Neural cell (in vitro differentiated cells): ENCODE data around the gene INSM2. TPM values are rescaled to one million over a fixed set of nuclear protein-coding genes. Genes with fewer than 3 reads are reported as not detected.

Experiments
- H2AFZ ChIP-seq: fragments of 200-600, 300-800 bp; sonication (generic), shearing (Covaris generic); 2 replicates; pipeline ENCODE4 v1.6.0; 2014; ENCODE audit warnings: low read depth, mild to moderate bottlenecking, antibody characterized with exemption, low read length, moderate library complexity
- H3F3A ChIP-seq: fragments of 200-600 bp; shearing (Covaris generic); 2 replicates; pipeline ENCODE4 v1.6.1; 2016; ENCODE audit warnings: mild to moderate bottlenecking, moderate library complexity, mixed read lengths, antibody characterized with exemption, low read length; ENCODE audit not compliant: insufficient read depth, poor library complexity, severe bottlenecking
- H3K27ac ChIP-seq: fragments of 200-600, 300-800 bp; sonication (generic), shearing (Covaris generic); 2 replicates; pipeline ENCODE4 v1.5.1; 2014; ENCODE audit warnings: mild to moderate bottlenecking, low read length, moderate library complexity
- H3K27me3 ChIP-seq: fragments of 300-800, 200-600 bp; sonication (generic), shearing (Covaris generic); 2 replicates; pipeline ENCODE4 v1.6.0; 2014; ENCODE audit warnings: mild to moderate bottlenecking, low read depth, low read length, moderate library complexity; ENCODE audit not compliant: insufficient read depth
- H3K36me3 ChIP-seq: fragments of 300-800, 200-600 bp; sonication (generic), shearing (Covaris generic); 2 replicates; pipeline ENCODE4 v1.5.1; 2014; ENCODE audit warnings: mild to moderate bottlenecking, antibody characterized with exemption, low read length, moderate library complexity; ENCODE audit not compliant: insufficient read depth
- H3K4me2 ChIP-seq: fragments of 300-800, 200-600 bp; sonication (generic), shearing (Covaris generic); 2 replicates; pipeline ENCODE4 v1.6.0; 2014; ENCODE audit warnings: mild to moderate bottlenecking, low read length
- H3K4me3 ChIP-seq: fragments of 300-800, 200-600 bp; sonication (generic), shearing (Covaris generic); 2 replicates; pipeline ENCODE4 v1.5.1; 2014; ENCODE audit warnings: mild to moderate bottlenecking, low read length, moderate library complexity
- H3K79me2 ChIP-seq: fragments of 200-600 bp; shearing (Covaris generic); replicated peaks from 2 replicates; pipeline ENCODE4 v1.6.0; 2014; ENCODE audit warnings: mild to moderate bottlenecking, low read length, moderate library complexity; ENCODE audit not compliant: insufficient read depth
- H3K9ac ChIP-seq: fragments of 300-800, 200-600 bp; sonication (generic), shearing (Covaris generic); 2 replicates; pipeline ENCODE4 v1.6.1; 2016; ENCODE audit warnings: mild to moderate bottlenecking, low read length, mixed read lengths
- H3K9me2 ChIP-seq: fragments of 200-600 bp; shearing (Covaris generic); 2 replicates; pipeline ENCODE4 v1.6.1; 2016; ENCODE audit warnings: mild to moderate bottlenecking, low read length, mixed read lengths; ENCODE audit not compliant: insufficient read depth
- H3K9me3 ChIP-seq: fragments of 200-600, 300-800 bp; sonication (generic), shearing (Covaris generic); 2 replicates; pipeline ENCODE4 v1.6.1; 2016; ENCODE audit warnings: mild to moderate bottlenecking, mixed run types, low read length, moderate library complexity, mixed read lengths
- H4K20me1 ChIP-seq: fragments of 200-600 bp; shearing (Covaris generic); 2 replicates; pipeline ENCODE4 v1.6.1; 2016; ENCODE audit warnings: mild to moderate bottlenecking, mixed run types; ENCODE audit not compliant: insufficient read depth
- EP300 ChIP-seq: fragments of 450-650 bp; conservative IDR thresholded peaks from 2 replicates; pipeline ENCODE4 v1.6.1; 2014; ENCODE audit warnings: antibody characterized with exemption, mild to moderate bottlenecking, moderate library complexity; ENCODE audit not compliant: poor library complexity, severe bottlenecking
- EZH2 ChIP-seq: fragments of 200-600, 300-800 bp; shearing (Covaris generic), sonication (generic); IDR thresholded peaks from 2 replicates; pipeline ENCODE4 v1.6.1; 2014; ENCODE audit warnings: antibody characterized with exemption, low read length, borderline replicate concordance, mild to moderate bottlenecking; ENCODE audit not compliant: insufficient read depth, poor library complexity, severe bottlenecking
- MXI1 ChIP-seq: fragments of 450-650 bp; conservative IDR thresholded peaks from 2 replicates; pipeline ENCODE4 v1.6.1; 2014; ENCODE audit warnings: antibody characterized with exemption, mild to moderate bottlenecking; ENCODE audit not compliant: poor library complexity, severe bottlenecking
- POLR2AphosphoS5 ChIP-seq: IDR thresholded peaks from 2 replicates; pipeline ENCODE4 v1.6.1; 2012
- RAD21 ChIP-seq: fragments of 450-650 bp; conservative IDR thresholded peaks from 2 replicates; pipeline ENCODE4 v1.6.1; 2014; ENCODE audit warnings: antibody characterized with exemption, mild to moderate bottlenecking, moderate library complexity
- SMC3 ChIP-seq: fragments of 450-650 bp; conservative IDR thresholded peaks from 2 replicates; pipeline ENCODE4 v1.6.1; 2014; ENCODE audit warnings: antibody characterized with exemption, mild to moderate bottlenecking, moderate library complexity; ENCODE audit not compliant: poor library complexity
- TAF1 ChIP-seq: IDR thresholded peaks from 2 replicates; pipeline ENCODE4 v1.6.1; 2012; ENCODE audit warnings: low read depth
- polyA plus RNA-seq: library from polyadenylated mRNA; depleted of rRNA; stranded (reverse); fragments of >200 nt; gene quantifications from 2 replicates; pipeline ENCODE4 v1.2.3, GENCODE V29; 2014
- TF ChIP-seq, protein P1 (sequence below): IDR thresholded peaks from 2 replicates; pipeline ENCODE4 v1.6.1; 2012; ENCODE audit warnings: borderline replicate concordance
- TF ChIP-seq, protein P2 (sequence below): fragments of 450-650 bp; IDR thresholded peaks from 2 replicates; pipeline ENCODE4 v1.5.1; 2014; ENCODE audit warnings: antibody characterized with exemption, mild to moderate bottlenecking, moderate library complexity; ENCODE audit not compliant: poor library complexity, severe bottlenecking

Gene INSM2
- polyA plus RNA-seq, 1 donor from 2014 or later: 2.4 TPM

DNA sequence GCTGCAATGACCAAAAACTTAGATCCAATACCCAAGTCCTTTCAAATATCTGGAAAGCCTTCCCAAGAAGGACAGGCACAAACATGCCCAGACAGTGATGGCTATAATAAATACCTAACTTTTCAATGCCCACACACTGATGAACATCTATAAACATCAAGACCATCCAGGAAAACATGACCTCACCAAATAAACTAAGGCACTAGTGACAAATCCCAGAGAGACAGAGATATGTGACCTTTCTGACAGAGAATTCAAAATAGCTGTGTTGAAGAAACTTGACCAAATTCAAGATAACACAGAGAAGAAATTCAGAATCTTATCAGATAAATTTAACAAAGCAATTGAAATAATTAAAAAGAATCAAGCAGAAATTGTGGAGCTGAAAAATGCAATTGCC lies 38.7 kb upstream of the INSM2 start:
- no peak overlapping the region for H3K9ac ChIP-seq
- no peak overlapping the region for H3K4me2 ChIP-seq
- no peaks in the 10 kb centered on the region for H3K27me3 ChIP-seq
- no peaks in the 10 kb centered on the region for H3F3A ChIP-seq
- H2AFZ ChIP-seq: no peak overlapping the region
- H3K27ac ChIP-seq: no peak overlapping the region
- H3K4me3 ChIP-seq: no peak overlapping the region
- H3K36me3 ChIP-seq: no peaks in the 10 kb centered on the region
- TF ChIP-seq, protein P1, sequence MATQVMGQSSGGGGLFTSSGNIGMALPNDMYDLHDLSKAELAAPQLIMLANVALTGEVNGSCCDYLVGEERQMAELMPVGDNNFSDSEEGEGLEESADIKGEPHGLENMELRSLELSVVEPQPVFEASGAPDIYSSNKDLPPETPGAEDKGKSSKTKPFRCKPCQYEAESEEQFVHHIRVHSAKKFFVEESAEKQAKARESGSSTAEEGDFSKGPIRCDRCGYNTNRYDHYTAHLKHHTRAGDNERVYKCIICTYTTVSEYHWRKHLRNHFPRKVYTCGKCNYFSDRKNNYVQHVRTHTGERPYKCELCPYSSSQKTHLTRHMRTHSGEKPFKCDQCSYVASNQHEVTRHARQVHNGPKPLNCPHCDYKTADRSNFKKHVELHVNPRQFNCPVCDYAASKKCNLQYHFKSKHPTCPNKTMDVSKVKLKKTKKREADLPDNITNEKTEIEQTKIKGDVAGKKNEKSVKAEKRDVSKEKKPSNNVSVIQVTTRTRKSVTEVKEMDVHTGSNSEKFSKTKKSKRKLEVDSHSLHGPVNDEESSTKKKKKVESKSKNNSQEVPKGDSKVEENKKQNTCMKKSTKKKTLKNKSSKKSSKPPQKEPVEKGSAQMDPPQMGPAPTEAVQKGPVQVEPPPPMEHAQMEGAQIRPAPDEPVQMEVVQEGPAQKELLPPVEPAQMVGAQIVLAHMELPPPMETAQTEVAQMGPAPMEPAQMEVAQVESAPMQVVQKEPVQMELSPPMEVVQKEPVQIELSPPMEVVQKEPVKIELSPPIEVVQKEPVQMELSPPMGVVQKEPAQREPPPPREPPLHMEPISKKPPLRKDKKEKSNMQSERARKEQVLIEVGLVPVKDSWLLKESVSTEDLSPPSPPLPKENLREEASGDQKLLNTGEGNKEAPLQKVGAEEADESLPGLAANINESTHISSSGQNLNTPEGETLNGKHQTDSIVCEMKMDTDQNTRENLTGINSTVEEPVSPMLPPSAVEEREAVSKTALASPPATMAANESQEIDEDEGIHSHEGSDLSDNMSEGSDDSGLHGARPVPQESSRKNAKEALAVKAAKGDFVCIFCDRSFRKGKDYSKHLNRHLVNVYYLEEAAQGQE: no peak
- TF ChIP-seq SMC3 (no peak), TAF1 (no peak), MXI1 (no peak), POLR2AphosphoS5 (no peak), EZH2 (no peak), EP300 (no peak), RAD21 (no peak)
- TF ChIP-seq, protein P2, sequence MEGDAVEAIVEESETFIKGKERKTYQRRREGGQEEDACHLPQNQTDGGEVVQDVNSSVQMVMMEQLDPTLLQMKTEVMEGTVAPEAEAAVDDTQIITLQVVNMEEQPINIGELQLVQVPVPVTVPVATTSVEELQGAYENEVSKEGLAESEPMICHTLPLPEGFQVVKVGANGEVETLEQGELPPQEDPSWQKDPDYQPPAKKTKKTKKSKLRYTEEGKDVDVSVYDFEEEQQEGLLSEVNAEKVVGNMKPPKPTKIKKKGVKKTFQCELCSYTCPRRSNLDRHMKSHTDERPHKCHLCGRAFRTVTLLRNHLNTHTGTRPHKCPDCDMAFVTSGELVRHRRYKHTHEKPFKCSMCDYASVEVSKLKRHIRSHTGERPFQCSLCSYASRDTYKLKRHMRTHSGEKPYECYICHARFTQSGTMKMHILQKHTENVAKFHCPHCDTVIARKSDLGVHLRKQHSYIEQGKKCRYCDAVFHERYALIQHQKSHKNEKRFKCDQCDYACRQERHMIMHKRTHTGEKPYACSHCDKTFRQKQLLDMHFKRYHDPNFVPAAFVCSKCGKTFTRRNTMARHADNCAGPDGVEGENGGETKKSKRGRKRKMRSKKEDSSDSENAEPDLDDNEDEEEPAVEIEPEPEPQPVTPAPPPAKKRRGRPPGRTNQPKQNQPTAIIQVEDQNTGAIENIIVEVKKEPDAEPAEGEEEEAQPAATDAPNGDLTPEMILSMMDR: no peak
- no peaks in the 10 kb centered on the region for H3K9me2 ChIP-seq
- H3K79me2 ChIP-seq: no peaks in the 10 kb centered on the region
- no peaks in the 10 kb centered on the region for H4K20me1 ChIP-seq
- peaks cover 2% of the 10 kb centered on the region for H3K9me3 ChIP-seq

DNA sequence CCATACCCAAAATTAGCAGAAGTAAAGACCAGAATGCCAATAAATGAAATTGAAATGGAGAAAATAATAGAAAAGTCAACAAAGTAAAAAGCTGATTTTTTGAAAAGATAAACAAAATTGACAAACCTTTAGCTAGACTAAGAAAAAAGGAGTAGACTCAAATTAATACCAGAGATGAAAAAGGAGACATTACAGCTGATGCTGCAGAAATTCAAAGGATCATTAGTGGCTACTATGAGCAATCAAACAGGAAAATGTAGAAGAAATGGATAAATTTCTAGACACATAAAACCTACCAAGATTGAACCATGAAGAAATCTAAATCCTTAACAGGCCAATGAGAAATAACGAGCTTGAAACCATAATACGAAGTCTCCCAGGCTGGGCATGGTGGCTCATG lies 34.8 kb upstream of the INSM2 start:
- Histone ChIP-seq H3K27ac (no peak overlapping the region), H3F3A (no peaks in the 10 kb centered on the region), H3K4me2 (no peak overlapping the region), H3K9me3 (peaks cover 4% of the 10 kb centered on the region), H3K79me2 (no peaks in the 10 kb centered on the region), H3K9ac (no peak overlapping the region), H3K9me2 (no peaks in the 10 kb centered on the region), H2AFZ (no peak overlapping the region), H3K27me3 (no peaks in the 10 kb centered on the region), H3K36me3 (no peaks in the 10 kb centered on the region), H3K4me3 (no peak overlapping the region), H4K20me1 (no peaks in the 10 kb centered on the region)
- TF ChIP-seq RAD21 (no peak), TAF1 (no peak), POLR2AphosphoS5 (no peak), EZH2 (no peak), SMC3 (no peak), EP300 (no peak), MXI1 (no peak)
- TF ChIP-seq, protein P1: no peak
- TF ChIP-seq, protein P2: no peak
